Colon (tissue), 2 donors: ENCODE results near the gene PNKP.

Experiments used
- FAIRE-seq: peaks from 2 replicates; lab custom pipeline; 2012; peaks lifted over from hg19 to GRCh38; lab: Jason Lieb, UNC
- donor health status: control.
- donor health status: control.

Gene PNKP

GRCh38 chr19:49890349-49891311, 23.3 kb upstream of the PNKP start:
- no peak for FAIRE-seq

- FAIRE-seq = no peak
Measured at GRCh38 chr19:49889687-49890348, 22.4 kb upstream of the PNKP start.

GRCh38 chr19:49889038-49889686, 21.8 kb upstream of the PNKP start:
- FAIRE-seq = no peak

- FAIRE-seq = no peak
Measured at GRCh38 chr19:49888510-49888824, 21.1 kb upstream of the PNKP start.

- no peak for FAIRE-seq
Measured at GRCh38 chr19:49887665-49888509, 20.5 kb upstream of the PNKP start.

- FAIRE-seq = no peak
Measured at GRCh38 chr19:49887037-49887664, 19.8 kb upstream of the PNKP start.

GRCh38 chr19:49884760-49885159, 17.4 kb upstream of the PNKP start:
- FAIRE-seq = no peak

GRCh38 chr19:49884109-49884508, 16.7 kb upstream of the PNKP start:
- no peak for FAIRE-seq

GRCh38 chr19:49883094-49883493, 15.7 kb upstream of the PNKP start:
- FAIRE-seq = no peak

- no peak for FAIRE-seq
Measured at GRCh38 chr19:49882643-49883042, 15.3 kb upstream of the PNKP start.

- FAIRE-seq = no peak
Measured at GRCh38 chr19:49881672-49882394, 14.5 kb upstream of the PNKP start.

- no peak for FAIRE-seq
Measured at GRCh38 chr19:49881186-49881585, 13.8 kb upstream of the PNKP start.

- no peak for FAIRE-seq
Measured at GRCh38 chr19:49880162-49880869, 12.9 kb upstream of the PNKP start.

- no peak for FAIRE-seq
Measured at GRCh38 chr19:49879243-49879963, 12.0 kb upstream of the PNKP start.

GRCh38 chr19:49878744-49879070, 11.3 kb upstream of the PNKP start:
- FAIRE-seq = no peak

- no peak for FAIRE-seq
Measured at GRCh38 chr19:49877879-49878743, 10.7 kb upstream of the PNKP start.

- FAIRE-seq = peak; percentile 95
Measured at GRCh38 chr19:49877020-49877878, 9.9 kb upstream of the PNKP start, which contains the start of the genes AKT1S1 and TBC1D17. TSS of gene AKT1S1 (minus strand) at chr19:49877355. CDS start at chr19:49873295, 4,060 bp downstream. TSS of gene TBC1D17 (plus strand) at chr19:49877702. CDS start at chr19:49877724, 22 bp downstream.
